DMS53 (cell line): Measurements from ENCODE around the gene ZBTB7C.

Experiments used
- DNase-seq: peaks from one replicate; lab custom pipeline; 2025; lab: John Stamatoyannopoulos, UW

Gene ZBTB7C

DNA sequence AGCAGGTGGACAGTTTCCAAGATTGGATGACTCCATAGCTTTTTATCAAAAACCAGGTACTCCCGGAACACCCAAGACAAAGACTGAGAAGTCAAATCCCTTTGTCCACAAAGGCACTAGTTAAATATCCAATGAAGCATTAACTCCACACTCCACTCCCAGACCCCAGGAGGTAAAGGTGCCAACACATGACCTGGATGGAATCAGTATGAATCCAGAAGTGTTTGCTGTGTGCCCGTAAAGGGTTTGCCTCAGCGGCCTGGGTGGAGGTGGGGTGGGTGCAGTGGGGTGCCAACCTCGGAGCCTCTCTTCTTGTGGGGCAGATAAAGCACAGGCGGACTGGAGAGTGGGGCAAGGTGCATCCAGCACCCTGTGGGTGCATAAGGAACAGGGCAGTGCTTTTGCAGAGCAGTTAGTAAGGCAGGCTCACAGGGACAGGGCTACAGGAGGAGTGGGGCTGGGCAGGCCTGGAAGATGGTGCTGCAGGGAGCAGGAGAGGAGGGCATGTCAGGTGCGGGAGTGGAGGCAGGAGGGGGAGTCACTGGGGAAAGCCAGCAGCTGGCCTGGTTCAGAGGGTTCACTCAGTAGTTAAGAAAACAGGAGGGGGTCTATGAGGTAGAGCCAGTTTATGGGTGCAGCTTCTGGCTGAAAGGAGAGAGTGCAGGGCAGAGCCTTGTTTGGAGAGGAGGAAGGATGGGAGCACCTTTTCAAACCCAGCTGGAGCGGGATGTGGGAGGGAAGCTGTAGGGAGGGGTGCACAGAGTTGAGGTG lies 270.3 kb downstream of the ZBTB7C start:
- DNase-seq = peak; percentile 78

DNA sequence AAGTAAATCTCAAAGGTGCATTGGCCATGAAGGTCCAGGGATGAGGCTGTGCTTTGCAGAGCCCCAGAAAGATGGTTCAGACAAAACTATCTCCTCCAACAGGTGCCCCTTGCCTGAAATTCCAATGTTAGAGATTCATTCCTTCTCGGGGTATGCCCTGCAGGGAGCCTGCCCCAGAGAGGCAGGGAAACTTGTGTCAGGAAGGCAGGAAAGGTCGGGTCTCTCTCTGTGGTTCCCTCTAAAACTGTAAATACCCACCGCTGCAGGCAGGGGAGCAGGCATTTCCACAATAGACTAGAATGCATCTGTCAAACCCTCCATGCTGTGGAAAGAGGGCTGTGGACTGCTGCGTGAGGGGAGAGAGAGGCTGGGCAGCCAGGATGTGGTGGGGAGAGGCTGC lies 271.0 kb downstream of the ZBTB7C start:
- peak; percentile 78 for DNase-seq

DNA sequence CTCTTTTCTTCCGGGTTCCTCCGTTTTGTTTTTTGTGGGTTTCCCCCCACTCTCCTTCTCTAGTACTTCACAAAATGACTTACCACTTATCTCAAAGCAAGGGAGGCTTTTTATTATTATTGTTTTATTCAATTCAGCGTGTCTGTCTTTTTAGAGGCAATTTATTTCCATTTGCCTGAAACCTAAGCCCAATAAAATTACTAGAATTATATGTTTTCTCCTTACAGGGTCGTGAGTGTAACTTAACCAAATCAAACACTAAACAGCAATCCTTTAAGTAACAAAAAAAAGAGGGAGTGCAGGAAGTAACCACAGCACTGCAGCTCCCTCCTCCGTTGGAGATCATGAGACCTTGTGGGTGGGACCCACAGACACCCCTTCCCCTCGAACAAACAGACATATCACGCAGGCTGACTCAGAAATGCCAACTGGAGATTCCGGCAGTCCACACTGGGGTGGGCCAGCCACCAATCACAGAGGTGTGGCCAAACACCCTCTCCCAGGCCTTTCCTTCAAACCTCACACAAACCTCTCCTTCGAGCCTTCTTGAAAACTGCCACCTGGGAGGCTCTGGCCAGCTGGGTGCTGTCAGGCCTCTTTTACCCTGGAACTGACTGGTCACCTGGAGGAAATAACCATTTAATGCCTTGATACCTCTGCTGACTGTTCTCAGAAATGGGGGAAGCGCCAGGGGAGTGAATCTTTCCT lies 271.7 kb downstream of the ZBTB7C start:
- DNase-seq = peak; percentile 55

DNA sequence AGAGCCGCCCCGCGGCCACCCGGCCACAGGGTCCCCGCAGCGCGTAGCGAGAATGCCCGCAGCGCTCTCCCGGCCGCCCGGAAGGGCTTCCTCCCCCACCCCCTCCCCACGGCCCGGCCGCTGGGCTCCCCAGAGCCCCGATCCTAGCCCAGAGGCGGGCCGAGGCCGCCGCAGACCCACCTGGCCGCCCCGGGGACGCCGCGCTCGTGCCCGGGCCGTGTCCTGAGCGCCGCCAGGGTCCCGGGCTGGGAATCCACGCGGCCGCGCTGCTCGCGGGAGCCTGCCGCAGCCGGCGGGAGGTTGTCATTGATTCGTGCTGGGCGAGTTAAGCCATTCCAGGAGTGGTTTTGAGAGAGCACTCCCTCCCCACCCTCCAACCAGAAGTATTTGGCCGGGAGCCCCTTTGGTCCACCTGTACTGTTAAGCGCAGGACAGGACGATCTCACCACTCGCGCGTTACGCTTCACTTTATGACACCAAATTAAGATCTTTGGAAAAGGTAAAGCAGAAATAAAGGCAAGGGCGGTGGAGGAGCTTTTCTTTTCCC lies 272.3 kb downstream of the ZBTB7C start:
- peak; percentile 77 for DNase-seq

DNA sequence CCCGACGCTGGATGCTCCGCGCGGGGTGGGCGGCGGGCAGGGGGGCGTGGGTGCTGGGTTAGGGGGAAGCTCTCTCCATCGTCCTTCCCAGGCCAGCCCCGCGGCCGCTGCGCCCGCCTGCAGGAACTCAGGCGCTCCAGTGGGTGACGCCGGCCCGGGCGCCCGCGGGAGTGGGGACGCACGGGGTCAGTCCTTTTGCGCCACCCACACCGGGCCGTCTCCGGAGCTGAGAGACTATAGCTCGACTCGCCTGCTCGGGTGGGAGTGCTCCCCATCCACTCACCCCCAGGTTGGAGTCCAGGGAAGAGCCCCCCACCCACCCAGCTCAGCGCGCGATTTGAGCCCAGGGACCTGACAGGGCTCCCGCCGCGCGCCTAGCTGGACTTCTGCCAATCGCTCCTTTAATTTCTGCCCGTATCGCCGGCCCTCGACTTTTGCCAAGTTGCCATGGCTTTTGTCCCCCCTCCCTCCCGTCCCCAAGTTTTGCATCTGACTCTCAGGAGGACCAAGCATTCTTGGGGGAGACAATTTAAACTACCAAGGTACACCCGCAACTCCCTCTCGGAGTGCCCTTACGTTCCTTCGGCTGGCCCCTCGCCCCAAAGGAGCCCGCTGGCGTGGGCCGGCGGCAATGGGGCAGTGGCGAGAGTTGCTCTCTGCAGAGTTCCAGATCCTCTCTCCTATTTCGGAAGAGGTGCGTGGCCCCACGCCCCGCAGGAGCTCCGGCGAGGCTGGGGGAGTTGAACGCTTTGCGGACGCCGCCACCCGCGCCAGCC lies 272.9 kb downstream of the ZBTB7C start:
- DNase-seq = peak; percentile 78

DNA sequence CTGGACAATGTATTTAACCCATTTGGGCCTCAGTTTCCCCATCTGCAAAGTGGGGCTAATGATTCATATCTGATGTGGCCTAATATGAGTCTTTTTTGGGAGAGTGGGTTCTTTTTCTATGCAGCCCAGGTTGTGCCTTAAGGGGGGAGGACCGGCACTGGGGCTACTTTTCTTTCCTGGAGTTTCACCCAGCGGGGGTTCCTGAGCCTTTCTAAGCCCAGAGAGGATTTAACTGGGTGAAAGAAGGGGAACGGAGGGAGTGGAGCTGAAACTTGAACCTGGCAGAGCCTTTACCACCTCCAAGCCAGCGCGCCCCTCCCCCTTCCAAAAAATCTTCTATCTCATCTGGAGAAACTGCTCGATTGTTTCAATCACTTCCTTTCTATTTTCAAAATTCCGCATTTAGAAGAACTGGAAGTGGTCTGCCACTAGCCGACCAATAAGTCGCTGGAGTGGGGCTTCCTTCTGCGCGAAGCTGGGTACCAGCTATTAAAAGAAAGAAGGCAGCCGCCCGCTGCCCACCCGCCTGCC lies 273.7 kb downstream of the ZBTB7C start:
- DNase-seq = no peak

DNA sequence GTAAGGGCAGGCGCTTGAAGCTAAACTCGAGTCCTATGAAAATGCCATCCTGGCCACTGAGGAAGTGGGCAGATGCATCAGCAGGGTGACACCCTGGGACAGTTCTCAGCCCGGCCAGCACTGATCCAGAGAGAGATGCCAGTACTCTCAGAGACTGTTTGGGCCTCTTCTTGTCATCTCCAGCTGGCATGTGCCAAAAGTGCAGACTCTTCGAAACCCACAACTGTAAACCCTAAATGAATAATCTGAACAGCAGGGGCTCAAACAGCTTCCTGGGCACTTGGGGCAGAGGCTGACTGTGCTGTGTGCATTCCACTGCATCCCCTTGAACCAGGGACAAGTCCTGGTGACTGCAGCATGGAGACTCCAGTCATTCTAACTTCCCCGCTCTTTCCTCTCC lies 274.6 kb downstream of the ZBTB7C start:
- peak; percentile 58 for DNase-seq

DNA sequence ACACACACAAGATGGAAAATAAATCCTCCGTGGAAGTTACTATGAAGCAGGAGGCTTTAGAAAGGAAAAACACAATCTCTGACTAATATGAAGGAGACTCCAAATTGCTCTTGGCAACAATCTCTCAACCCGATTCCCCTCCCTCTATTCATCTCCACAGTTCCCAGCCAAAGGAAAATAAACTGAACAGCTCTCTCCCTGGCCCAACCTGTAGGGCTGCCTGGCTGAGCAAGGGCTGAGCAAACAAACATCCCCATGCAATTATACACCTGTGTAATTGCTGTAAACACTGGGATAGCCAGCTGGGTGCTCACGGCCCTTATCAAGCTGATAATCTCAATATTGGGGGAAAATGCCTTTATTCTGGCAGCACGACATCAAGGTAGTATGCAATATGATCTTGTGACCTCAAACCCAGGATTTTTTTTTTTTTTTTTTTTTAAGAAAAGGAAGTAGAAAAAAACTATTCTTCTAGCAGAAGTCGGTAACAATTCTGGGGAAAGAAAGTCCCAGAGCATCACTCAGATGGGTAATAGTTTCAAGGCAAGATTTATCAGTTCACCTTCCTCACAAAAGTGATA lies 275.4 kb downstream of the ZBTB7C start:
- DNase-seq = peak; percentile 94

DNA sequence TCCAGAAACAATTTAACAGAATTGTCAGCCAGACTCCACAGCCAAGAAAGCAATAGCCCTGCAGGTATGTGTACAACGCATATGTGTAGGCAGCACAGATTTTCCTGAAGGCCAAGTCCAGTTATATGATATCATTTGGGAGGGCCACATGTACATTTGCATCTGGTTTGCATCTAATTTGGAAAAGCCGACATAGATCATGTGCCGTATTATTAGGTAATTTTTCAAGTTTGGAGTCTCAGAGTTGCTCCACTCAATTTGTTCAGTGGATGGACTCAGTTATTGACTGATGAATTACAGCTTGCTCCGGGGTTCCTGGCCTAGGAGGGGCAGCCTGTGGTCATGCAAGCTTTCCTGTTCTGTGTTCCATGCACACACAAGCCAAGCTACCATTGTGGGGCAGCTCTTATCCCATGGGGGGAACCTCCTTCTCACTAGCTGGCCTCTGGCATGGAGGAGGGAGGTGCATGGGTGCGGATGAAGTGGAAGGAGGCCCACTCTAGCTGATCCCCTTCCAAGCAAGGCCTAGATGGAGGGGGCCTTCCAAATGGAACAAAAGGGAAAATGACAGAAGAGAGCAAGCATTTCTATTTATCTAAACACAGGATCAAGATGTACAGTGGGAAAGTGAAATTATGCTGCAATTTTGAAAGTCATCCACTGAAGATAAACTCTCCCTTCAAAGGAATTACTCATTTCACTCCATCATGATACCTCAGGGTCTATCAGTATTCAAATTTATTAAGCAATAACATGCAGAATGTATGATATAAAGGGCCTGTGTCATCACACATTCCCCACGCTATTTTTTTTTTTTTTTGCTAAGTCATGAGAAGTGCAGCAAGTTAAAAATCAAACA lies 276.2 kb downstream of the ZBTB7C start:
- no peak for DNase-seq

DNA sequence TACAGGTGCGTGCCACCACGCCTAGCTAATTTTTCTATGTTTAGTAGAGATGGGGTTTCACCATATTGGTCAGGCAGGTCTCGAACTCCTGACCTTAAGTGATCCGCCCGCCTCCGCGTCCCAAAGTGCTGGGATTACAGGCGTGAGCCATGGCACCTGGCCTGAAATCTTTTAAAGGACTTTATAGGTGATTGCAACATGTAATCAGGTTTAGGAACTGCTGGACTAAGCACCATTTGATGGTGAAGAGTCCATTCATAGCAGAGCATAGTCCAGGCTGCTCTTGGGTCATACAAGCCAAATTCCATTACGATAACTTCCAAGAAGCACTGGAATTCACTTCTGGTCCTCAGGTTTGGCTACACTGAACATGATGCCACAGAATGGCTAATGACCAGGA lies 278.1 kb downstream of the ZBTB7C start:
- no peak for DNase-seq

DNA sequence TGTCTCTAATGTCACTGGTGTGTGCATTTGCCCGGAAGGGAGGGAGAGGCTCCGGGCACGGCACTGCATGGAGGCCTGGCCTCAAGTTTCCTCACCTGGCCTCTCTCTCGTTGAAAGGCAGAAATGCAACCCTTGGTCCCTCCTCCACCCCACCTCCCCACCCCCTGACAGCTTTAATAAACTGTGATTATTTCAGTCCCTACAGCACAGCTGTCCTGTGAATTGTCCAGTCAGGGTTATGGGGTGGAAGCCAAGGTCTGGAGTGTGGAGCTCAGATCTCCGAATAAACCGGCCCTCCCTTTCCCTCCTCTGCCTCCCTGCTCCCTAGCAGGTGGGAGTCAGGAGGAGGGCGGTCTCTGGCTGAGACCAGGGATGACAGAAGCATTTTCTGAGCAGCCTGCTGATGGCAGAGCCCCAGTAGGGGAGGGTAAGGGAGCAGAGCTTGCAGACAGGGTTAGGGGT lies 279.5 kb downstream of the ZBTB7C start:
- no peak for DNase-seq

DNA sequence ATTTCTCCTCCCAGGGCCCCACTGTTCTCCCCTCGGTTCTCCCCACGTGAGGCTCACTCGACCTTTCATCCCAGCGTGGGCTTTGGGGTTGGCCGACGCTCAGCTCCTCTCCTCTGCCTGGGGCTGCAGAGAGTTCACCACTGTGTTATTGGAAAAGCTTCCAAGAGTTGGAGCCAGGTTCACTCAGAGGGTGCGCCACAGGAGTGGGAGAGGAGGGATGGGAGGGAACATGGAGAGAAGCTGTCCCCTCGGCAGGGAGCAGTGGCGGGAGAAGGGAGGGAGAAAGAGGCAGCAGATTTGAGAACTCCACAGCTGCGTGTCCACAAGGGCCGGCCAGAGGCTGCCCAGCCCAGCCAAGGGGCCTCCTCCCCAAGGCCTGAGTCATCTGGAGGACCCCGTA lies 281.6 kb downstream of the ZBTB7C start:
- no peak for DNase-seq

DNA sequence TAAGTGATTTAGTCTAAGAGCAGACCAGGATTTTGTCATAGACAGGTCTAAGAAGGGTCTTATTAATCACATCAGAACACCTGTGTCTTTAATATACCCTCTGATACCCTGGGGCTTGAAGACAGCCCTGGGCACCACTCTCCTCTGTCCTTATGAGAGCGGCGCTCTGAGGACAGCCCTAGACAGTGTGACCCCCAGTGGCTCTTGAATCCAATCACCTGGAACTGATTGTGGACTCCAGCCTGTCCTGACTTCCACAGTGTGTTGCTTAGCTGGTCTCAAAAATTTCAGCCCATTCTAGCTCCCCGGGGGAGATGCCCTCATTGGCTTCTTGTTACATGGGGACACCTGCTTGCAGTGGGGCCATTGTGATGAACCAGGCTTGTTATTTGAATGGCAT lies 282.9 kb downstream of the ZBTB7C start:
- DNase-seq = no peak

DNA sequence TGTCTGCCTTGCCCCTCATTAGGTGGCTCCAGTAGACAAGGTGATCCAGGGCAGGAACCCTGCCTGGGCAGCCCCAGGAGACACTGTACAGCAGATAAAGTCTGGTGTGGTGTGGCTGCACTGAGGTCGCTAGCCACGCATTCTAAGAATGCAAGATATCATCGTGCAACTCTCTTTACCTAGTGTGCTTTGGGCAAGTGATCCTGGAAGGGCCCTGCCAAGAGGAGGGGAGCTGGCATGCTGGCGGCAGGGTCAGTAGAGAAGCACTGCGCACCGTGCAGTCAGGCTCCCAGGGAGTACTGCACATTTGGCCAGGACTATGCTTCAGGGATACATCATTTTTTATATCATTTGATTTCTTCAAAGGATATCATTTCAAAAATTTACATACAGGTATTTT lies 283.5 kb downstream of the ZBTB7C start:
- no peak for DNase-seq

DNA sequence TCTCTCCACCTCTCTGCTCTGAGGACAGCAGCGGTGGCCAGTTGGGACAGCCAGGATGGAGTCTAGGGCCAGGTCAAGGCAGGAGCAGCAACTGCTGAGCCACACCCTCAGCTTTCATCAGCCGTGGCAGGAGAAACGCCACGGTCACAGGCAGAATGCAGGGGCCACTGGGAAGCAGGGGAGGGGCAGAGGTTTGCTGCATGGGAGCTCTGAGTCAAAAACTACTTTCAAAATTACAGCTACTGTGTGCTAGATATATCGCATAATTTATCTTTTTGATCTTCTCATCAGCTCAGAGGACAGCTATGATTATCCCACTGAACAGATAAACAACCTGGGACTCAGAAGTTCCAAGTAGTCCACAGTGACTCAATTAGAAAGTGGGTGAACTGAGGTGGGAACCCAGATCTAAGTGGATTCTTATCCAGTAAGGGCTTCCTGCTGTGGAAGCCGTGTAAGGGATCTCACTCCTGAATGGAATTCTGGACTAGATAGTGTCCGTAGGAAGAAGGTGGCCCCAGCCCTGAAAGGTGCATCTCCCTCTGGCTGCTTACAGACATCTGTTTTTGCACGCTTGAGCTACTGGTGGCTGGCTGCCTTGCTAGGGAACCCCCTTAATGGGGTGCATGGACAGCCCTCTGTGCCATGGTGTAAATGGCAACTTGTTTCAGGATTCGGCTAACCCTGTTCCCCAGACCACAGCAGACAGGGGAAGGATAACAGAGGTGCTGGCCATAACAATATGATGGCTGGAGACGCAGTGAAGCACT lies 284.1 kb downstream of the ZBTB7C start:
- DNase-seq = no peak

DNA sequence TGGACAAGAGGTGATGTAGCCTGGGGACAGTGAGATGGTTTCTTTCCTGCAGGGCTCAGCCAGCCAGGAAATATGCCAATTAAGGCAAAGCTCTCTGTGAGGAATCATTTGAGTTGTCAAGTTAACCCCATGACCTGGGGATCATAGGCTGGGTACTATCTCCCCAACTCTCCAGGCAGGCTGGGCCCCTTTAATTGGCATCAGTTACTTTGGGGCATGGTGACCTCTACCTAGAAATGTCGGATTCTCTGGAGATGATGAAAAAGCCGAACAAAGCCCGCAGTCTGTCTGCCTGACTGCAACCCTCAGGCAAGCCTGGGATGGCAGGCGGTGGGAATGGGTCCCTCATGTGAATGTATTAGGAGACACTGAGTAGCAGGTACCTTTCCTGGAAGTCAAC lies 285.2 kb downstream of the ZBTB7C start:
- DNase-seq = no peak

DNA sequence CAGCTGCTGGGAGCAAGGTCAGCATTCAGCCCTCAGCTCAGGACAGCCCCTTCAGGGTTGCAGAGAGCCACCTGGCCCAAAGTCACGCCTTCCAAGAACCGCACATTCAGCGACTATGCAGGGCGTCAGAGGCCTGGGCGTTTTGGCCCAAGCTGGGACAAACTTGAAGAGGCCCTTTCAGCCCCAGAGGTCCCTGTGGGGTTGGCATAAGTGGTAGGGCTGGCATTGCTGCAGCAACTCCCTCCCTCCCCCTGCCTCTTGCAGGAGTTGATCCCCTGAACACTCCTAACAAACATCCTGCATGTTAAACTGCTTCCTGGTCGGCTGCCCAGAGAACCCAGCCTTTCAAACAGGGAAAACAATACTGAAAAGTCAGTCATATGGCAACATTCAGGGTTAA lies 285.9 kb downstream of the ZBTB7C start:
- no peak for DNase-seq

DNA sequence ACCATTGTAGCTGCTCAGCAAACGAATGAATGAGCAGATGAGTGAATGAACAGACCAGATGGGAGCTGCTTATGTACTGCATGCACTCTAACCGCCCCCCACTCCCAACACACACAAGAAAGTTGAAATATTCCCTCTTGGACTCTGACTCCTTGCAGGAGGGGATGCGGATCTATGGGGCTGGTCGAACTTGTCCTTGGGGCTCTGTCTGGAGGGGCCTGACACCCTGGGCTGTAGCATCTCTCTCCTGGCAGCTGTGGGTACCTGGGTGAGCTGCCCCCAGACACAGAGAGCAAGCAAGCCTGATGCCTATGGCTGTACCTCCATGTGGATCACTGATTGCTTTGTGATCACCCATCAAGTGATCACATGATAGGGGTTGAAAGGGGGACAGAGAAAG lies 286.4 kb downstream of the ZBTB7C start:
- no peak for DNase-seq

DNA sequence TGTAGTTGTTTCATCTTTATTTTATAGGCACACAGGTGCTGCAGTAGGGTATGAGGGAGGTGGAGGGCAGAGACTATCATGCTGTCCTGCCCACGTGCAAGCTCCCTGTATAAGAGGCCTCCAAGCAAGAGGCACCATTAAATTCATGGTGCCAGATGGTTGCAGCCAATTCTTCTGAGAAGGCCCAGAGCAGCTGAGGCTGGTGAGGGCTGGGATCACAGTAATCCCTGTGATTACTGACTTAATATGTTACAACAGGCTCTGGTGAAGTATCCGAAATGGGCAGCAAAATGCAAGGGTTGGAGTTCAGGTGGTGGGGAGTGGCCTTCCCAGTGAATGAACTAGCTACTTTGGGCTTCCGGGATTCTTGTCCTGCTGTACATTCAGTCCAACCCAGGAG lies 286.8 kb downstream of the ZBTB7C start:
- no peak for DNase-seq

DNA sequence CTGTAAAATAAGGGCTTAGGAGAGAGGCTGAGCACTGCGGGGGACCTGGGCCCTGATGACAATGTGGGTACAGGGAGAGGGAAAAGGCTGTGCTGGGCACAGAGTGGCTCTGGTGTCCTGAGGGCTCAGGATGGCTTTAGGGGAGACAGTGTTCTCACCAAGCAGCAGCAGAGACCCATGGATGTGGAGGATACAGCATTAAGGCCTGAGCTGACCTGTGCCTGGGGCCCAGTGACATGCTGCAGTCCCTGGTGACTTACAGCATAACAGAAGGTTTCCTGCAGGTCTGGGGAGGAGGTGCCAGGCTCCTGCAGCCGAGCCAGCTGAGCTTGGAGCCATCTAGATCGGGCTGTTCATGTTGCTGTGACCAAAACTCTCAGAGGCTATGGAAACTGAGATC lies 287.4 kb downstream of the ZBTB7C start:
- no peak for DNase-seq
